GM23248 (cell line): ENCODE data around the gene SPACA7.

Experiments used
- EZH2 ChIP-seq: fragments of 200-600 bp; sonication (generic); IDR thresholded peaks from 2 replicates; pipeline ENCODE4 v1.6.1; 2018; ENCODE audit warnings: antibody characterized with exemption, mild to moderate bottlenecking; ENCODE audit not compliant: insufficient read depth, poor library complexity, severe bottlenecking
- EZH2phosphoT487 ChIP-seq: fragments of 200-600 bp; sonication (generic); IDR thresholded peaks from 2 replicates; pipeline ENCODE4 v1.6.1; 2018; ENCODE audit warnings: antibody characterized with exemption, moderate library complexity, mild to moderate bottlenecking, low read depth; ENCODE audit not compliant: insufficient read depth

- TF ChIP-seq EZH2, result no peak
- TF ChIP-seq EZH2phosphoT487, result no peak
Observed at GRCh38 chr13:112366907-112367646, 9.1 kb upstream of the SPACA7 start.
